ENCODE measurements around the gene CD274.

DNA sequence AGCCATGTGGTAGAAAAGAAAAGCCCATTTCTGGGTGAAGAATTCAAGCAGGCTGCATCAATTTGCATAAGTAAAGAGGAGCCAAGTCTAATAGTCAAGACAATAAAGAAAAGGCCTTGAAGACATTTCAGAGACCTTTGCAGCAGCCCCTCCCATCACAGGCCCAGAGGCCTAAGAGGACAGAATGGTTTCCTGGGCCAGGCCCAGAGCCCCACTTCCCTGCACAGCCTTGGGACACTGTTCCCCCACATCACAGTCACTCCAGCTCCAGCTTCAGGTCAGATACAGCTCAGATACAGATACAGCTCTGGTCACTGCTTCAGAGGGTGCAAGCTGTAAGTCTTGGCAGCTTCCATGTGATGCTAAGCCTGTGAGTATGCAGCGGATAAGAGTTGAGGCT, 41.7 kb upstream of the CD274 start:
- TF ChIP-seq CTCF (conservative IDR thresholded peaks at IDR 0.05 in 1 of 2, IDR thresholded peaks at IDR 0.05 in 1 of 2; ENCODE audit: low read depth in 1 of 2, low read length in 2 of 2) (no peak), EZH2 (IDR thresholded peaks at IDR 0.05; ENCODE audit: low read length, missing control alignments) (no peak)

Measured in fibroblast of lung (primary cell).